Measurements from ENCODE around the gene CCDC200. TPM values are rescaled to one million over a fixed set of nuclear protein-coding genes. Genes with fewer than 3 reads are reported as not detected.

The CCDC200 gene
- total and polyA plus RNA-seq, 2 of the 13 experiments (the other 11 are each of a cell fraction or from before 2014, with no cell fraction given), result not detected

GRCh38 chr17:43211480-43212402 lies 16.7 kb downstream of the CCDC200 start, which contains the start of gene TMEM106A (continued):
- TF ChIP-seq RBM22 (optimal IDR thresholded peaks at IDR 0.05; ENCODE audit: low read length) (peak; percentile 85), ZNF746 (CRISPR knock-in tag; IDR thresholded peaks at IDR 0.05) (peak; percentile 36; the same call in 1 of the 2 replicates), JUN (CRISPR knock-in tag; IDR thresholded peaks at IDR 0.05) (no peak), ZFP90 (CRISPR knock-in tag; IDR thresholded peaks at IDR 0.05; ENCODE audit: borderline replicate concordance) (peak; percentile 37; the same call in 1 of the 2 replicates), GABPB1 (CRISPR knock-in tag; IDR thresholded peaks at IDR 0.05) (peak; percentile 56), YY1 (IDR thresholded peaks at IDR 0.05; ENCODE audit: insufficient read depth, insufficient replicate concordance, low read depth, low read length) (no peak), ZNF567 (CRISPR knock-in tag; IDR thresholded peaks at IDR 0.05; ENCODE audit: borderline replicate concordance) (0 out of 2 replicates have a peak, but pooled peaks have one; percentile 49), KAT8 (CRISPR knock-in tag; IDR thresholded peaks at IDR 0.05) (peak; percentile 79), ZFP1 (CRISPR knock-in tag; IDR thresholded peaks at IDR 0.05) (no peak), NPAS2 (CRISPR knock-in tag; IDR thresholded peaks at IDR 0.05; ENCODE audit: borderline replicate concordance) (no peak), ZNF607 (CRISPR knock-in tag; IDR thresholded peaks at IDR 0.05; ENCODE audit: borderline replicate concordance) (peak; percentile 93; the same call in 1 of the 2 replicates), RNF219 (CRISPR knock-in tag; IDR thresholded peaks at IDR 0.05) (no peak), ZKSCAN5 (CRISPR knock-in tag; IDR thresholded peaks at IDR 0.05) (no peak), ZNF20 (CRISPR knock-in tag; IDR thresholded peaks at IDR 0.05) (0 out of 2 replicates have a peak, but pooled peaks have one; percentile 64), BCL3 (CRISPR knock-in tag; IDR thresholded peaks at IDR 0.05) (0 out of 2 replicates have a peak, but pooled peaks have one; percentile 46), PPARG (CRISPR knock-in tag; conservative IDR thresholded peaks at IDR 0.05) (0 out of 2 replicates have a peak, but pooled peaks have one; percentile 7), ZKSCAN8 (CRISPR knock-in tag; IDR thresholded peaks at IDR 0.05; ENCODE audit: borderline replicate concordance) (peak; percentile 8; the same call in 1 of the 2 replicates), ELF1 (CRISPR knock-in tag; IDR thresholded peaks at IDR 0.05) (peak; percentile 51), ZBTB38 (CRISPR knock-in tag; IDR thresholded peaks at IDR 0.05) (no peak), IRF1 (CRISPR knock-in tag; IDR thresholded peaks at IDR 0.05; ENCODE audit: low read depth) (no peak)
- TF ChIP-seq, protein P1, sequence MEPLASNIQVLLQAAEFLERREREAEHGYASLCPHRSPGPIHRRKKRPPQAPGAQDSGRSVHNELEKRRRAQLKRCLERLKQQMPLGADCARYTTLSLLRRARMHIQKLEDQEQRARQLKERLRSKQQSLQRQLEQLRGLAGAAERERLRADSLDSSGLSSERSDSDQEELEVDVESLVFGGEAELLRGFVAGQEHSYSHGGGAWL (CRISPR knock-in tag; IDR thresholded peaks at IDR 0.05), result 0 out of 2 replicates have a peak, but pooled peaks have one; percentile 69
- TF ChIP-seq, protein P2, sequence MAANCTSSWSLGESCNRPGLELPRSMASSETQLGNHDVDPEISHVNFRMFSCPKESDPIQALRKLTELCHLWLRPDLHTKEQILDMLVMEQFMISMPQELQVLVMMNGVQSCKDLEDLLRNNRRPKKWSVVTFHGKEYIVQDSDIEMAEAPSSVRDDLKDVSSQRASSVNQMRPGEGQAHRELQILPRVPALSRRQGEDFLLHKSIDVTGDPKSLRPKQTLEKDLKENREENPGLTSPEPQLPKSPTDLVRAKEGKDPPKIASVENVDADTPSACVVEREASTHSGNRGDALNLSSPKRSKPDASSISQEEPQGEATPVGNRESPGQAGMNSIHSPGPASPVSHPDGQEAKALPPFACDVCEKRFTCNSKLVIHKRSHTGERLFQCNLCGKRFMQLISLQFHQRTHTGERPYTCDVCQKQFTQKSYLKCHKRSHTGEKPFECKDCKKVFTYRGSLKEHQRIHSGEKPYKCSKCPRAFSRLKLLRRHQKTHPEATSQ (CRISPR knock-in tag; IDR thresholded peaks at IDR 0.05; ENCODE audit: borderline replicate concordance), result 0 out of 2 replicates have a peak, but pooled peaks have one; percentile 11

All from HepG2 (cell line).